ENCODE measurements around the gene IFT88.

IFT88 gene

GRCh38 chr13:20566898-20567874 lies at the start of gene IFT88:
IFT88 (plus strand) TSS chr13:20567157; CDS start chr13:20574386, 7,229 bp downstream.
- DNase-seq, result peak; percentile 12

GRCh38 chr13:20518660-20519100 lies 48.3 kb upstream of the IFT88 start:
- no peak for DNase-seq

- no peak for DNase-seq
Observed at GRCh38 chr13:20519875-20520274, 47.1 kb upstream of the IFT88 start.

GRCh38 chr13:20521364-20522115 lies 45.4 kb upstream of the IFT88 start:
- no peak for DNase-seq

- DNase-seq, result no peak
Observed at GRCh38 chr13:20525144-20525600, 41.8 kb upstream of the IFT88 start.

- DNase-seq, result peak; percentile 29
Observed at GRCh38 chr13:20525601-20526544, 41.1 kb upstream of the IFT88 start, which contains the start of gene CRYL1. CRYL1 (minus strand) TSS chr13:20525857; CDS start chr13:20525794, 63 bp downstream.

GRCh38 chr13:20526664-20527063 lies 40.3 kb upstream of the IFT88 start:
- DNase-seq, result no peak

GRCh38 chr13:20528452-20528851 lies 38.5 kb upstream of the IFT88 start:
- no peak for DNase-seq

- DNase-seq, result no peak
Observed at GRCh38 chr13:20534038-20534608, 32.8 kb upstream of the IFT88 start.

- no peak for DNase-seq
Observed at GRCh38 chr13:20536992-20537391, 30.0 kb upstream of the IFT88 start.

GRCh38 chr13:20544201-20544923 lies 22.6 kb upstream of the IFT88 start:
- no peak for DNase-seq

GRCh38 chr13:20546556-20546955 lies 20.4 kb upstream of the IFT88 start:
- no peak for DNase-seq

GRCh38 chr13:20547479-20547908 lies 19.5 kb upstream of the IFT88 start:
- DNase-seq, result no peak

GRCh38 chr13:20550799-20551198 lies 16.2 kb upstream of the IFT88 start:
- no peak for DNase-seq

GRCh38 chr13:20553311-20553710 lies 13.6 kb upstream of the IFT88 start:
- DNase-seq, result no peak

- DNase-seq, result no peak
Observed at GRCh38 chr13:20558982-20559381, 8.0 kb upstream of the IFT88 start.

- DNase-seq, result no peak
Observed at GRCh38 chr13:20559659-20560356, 7.1 kb upstream of the IFT88 start.

GRCh38 chr13:20561741-20562140 lies 5.2 kb upstream of the IFT88 start:
- DNase-seq, result no peak

GRCh38 chr13:20565115-20565736 lies 1.7 kb upstream of the IFT88 start:
- no peak for DNase-seq

GRCh38 chr13:20566468-20566897 lies 474 bp upstream of the IFT88 start:
- peak; percentile 2 for DNase-seq

Measured in NCI-H2029 treated with DMSO at 0.1 percent for 48 hours (cell line).